MM.1S (cell line): ENCODE data around the gene TPRN.
A peak's percentile ranks its signal among the peaks of the same experiment; 100 is the strongest.

Experiments
- DNase-seq: peaks from one replicate; pipeline ENCODE4 v3.0.0-alpha.2; 2015
- H2AFZ ChIP-seq: fragments of 300-600 bp; sonication (generic); 2 replicates; pipeline ENCODE4 v1.6.0; 2016; ENCODE audit warnings: antibody characterized with exemption, low read length
- H3F3A ChIP-seq: fragments of 300-600 bp; sonication (generic); 2 replicates; pipeline ENCODE4 v1.6.1; 2016; ENCODE audit warnings: mild to moderate bottlenecking, antibody characterized with exemption, low read length, moderate library complexity, mixed read lengths; ENCODE audit not compliant: insufficient read depth
- H3K27ac ChIP-seq: fragments of 300-600 bp; sonication (generic); 2 replicates; pipeline ENCODE4 v1.5.1; 2016; ENCODE audit warnings: mild to moderate bottlenecking, low read length
- H3K27me3 ChIP-seq: fragments of 300-600 bp; sonication (generic); replicated peaks from 2 replicates; pipeline ENCODE4 v1.6.0; 2016; ENCODE audit warnings: low read length; ENCODE audit not compliant: insufficient read depth
- H3K36me3 ChIP-seq: fragments of 300-600 bp; sonication (generic); replicated peaks from 2 replicates; pipeline ENCODE4 v1.6.1; 2016; ENCODE audit warnings: mild to moderate bottlenecking, low read length, mixed read lengths; ENCODE audit not compliant: insufficient read depth
- H3K4me1 ChIP-seq: fragments of 300-600 bp; sonication (generic); 2 replicates; pipeline ENCODE4 v1.6.1; 2016; ENCODE audit warnings: low read length, mixed read lengths
- H3K4me2 ChIP-seq: fragments of 300-600 bp; sonication (generic); 2 replicates; pipeline ENCODE4 v1.6.0; 2016; ENCODE audit warnings: low read depth, low read length
- H3K4me3 ChIP-seq: fragments of 300-600 bp; sonication (generic); 2 replicates; pipeline ENCODE4 v1.5.1; 2016; ENCODE audit warnings: low read length, mixed read lengths
- H3K79me2 ChIP-seq: fragments of 300-600 bp; sonication (generic); 2 replicates; pipeline ENCODE4 v1.6.1; 2016; ENCODE audit warnings: mixed run types, low read length, mixed read lengths
- H3K9ac ChIP-seq: fragments of 300-600 bp; sonication (generic); 2 replicates; pipeline ENCODE4 v1.6.1; 2016; ENCODE audit warnings: low read length, mixed read lengths
- H3K9me2 ChIP-seq: fragments of 300-600 bp; sonication (generic); replicated peaks from 2 replicates; pipeline ENCODE4 v1.6.1; 2016; ENCODE audit warnings: mild to moderate bottlenecking, low read length, mixed read lengths; ENCODE audit not compliant: insufficient read depth
- H3K9me3 ChIP-seq: fragments of 300-600 bp; sonication (generic); replicated peaks from 2 replicates; pipeline ENCODE4 v1.6.1; 2016; ENCODE audit warnings: mild to moderate bottlenecking, low read length, mixed read lengths; ENCODE audit not compliant: insufficient read depth
- H4K20me1 ChIP-seq: fragments of 300-600 bp; sonication (generic); 2 replicates; pipeline ENCODE4 v1.6.1; 2016; ENCODE audit warnings: mild to moderate bottlenecking, low read length, moderate library complexity, mixed read lengths; ENCODE audit not compliant: insufficient read depth
- EZH2 ChIP-seq: fragments of 300-600 bp; sonication (generic); optimal IDR thresholded peaks from 2 replicates; pipeline ENCODE3; 2017; ENCODE audit warnings: low read depth, mild to moderate bottlenecking, antibody characterized with exemption, low read length, mixed read lengths
- EZH2phosphoT487 ChIP-seq: fragments of 300-600 bp; sonication (generic); IDR thresholded peaks from 2 replicates; pipeline ENCODE4 v1.6.1; 2018; ENCODE audit warnings: antibody characterized with exemption, low read length
- TF ChIP-seq, protein P1 (sequence below): fragments of 300-600 bp; sonication (generic); IDR thresholded peaks from 2 replicates; pipeline ENCODE4 v1.5.1; 2016; ENCODE audit warnings: antibody characterized with exemption, low read length, mixed read lengths

The TPRN gene

DNA sequence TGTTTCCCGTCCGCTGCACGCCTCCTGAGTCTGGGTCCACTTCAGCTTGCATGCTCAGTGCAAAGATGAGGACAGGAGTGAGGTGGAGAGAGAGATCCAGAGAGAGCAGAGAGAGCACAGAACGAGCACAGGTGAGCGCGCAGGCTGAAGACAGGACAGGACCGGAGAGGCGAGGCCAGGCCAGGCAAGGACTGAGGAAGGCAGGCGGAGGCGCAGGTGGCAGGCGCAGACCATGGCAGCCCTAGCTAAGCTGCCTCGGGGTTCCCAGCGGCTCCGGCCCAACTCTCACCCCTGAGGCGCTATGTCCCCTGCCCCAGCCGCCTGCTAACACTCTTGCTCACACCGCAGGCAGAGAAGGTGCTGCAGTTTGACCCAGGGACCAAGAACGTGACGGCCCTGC, 51.9 kb downstream of the TPRN start:
- Histone ChIP-seq H3K27ac (no peak overlapping the region), H3K27me3 (peaks cover 19% of the 10 kb centered on the region), H3K9ac (no peak overlapping the region), H3K4me3 (no peak overlapping the region), H3K79me2 (no peaks in the 10 kb centered on the region), H3K4me1 (no peaks in the 10 kb centered on the region), H2AFZ (no peak overlapping the region), H3K36me3 (no peaks in the 10 kb centered on the region), H4K20me1 (no peaks in the 10 kb centered on the region), H3K9me3 (no peaks in the 10 kb centered on the region), H3F3A (peaks cover 13% of the 10 kb centered on the region; the same call in 1 of the 2 replicates), H3K9me2 (no peaks in the 10 kb centered on the region), H3K4me2 (no peak overlapping the region)
- DNase-seq = no peak
- TF ChIP-seq EZH2phosphoT487 (no peak), EZH2 (no peak)

- no peaks in the 10 kb centered on the region for H3K4me1 ChIP-seq
- no peaks in the 10 kb centered on the region for H3K9me3 ChIP-seq
- no peaks in the 10 kb centered on the region for H4K20me1 ChIP-seq
- no peak overlapping the region for H3K4me2 ChIP-seq
- H3K27ac ChIP-seq = no peak overlapping the region
- peak; percentile 3 for DNase-seq
- H3K4me3 ChIP-seq = no peak overlapping the region
- H3K27me3 ChIP-seq = peaks cover 23% of the 10 kb centered on the region
- no peak overlapping the region for H3K9ac ChIP-seq
- peaks cover 13% of the 10 kb centered on the region; the same call in 1 of the 2 replicates for H3F3A ChIP-seq
- TF ChIP-seq, protein P1, sequence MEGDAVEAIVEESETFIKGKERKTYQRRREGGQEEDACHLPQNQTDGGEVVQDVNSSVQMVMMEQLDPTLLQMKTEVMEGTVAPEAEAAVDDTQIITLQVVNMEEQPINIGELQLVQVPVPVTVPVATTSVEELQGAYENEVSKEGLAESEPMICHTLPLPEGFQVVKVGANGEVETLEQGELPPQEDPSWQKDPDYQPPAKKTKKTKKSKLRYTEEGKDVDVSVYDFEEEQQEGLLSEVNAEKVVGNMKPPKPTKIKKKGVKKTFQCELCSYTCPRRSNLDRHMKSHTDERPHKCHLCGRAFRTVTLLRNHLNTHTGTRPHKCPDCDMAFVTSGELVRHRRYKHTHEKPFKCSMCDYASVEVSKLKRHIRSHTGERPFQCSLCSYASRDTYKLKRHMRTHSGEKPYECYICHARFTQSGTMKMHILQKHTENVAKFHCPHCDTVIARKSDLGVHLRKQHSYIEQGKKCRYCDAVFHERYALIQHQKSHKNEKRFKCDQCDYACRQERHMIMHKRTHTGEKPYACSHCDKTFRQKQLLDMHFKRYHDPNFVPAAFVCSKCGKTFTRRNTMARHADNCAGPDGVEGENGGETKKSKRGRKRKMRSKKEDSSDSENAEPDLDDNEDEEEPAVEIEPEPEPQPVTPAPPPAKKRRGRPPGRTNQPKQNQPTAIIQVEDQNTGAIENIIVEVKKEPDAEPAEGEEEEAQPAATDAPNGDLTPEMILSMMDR = no peak
- TF ChIP-seq EZH2 = no peak
- no peak for TF ChIP-seq EZH2phosphoT487
- H3K9me2 ChIP-seq = no peaks in the 10 kb centered on the region
- no peak overlapping the region for H2AFZ ChIP-seq
- H3K79me2 ChIP-seq = no peaks in the 10 kb centered on the region
- H3K36me3 ChIP-seq = no peaks in the 10 kb centered on the region
These were observed 52.3 kb downstream of the TPRN start for GRCh38 chr9:137148242-137148641.

DNA sequence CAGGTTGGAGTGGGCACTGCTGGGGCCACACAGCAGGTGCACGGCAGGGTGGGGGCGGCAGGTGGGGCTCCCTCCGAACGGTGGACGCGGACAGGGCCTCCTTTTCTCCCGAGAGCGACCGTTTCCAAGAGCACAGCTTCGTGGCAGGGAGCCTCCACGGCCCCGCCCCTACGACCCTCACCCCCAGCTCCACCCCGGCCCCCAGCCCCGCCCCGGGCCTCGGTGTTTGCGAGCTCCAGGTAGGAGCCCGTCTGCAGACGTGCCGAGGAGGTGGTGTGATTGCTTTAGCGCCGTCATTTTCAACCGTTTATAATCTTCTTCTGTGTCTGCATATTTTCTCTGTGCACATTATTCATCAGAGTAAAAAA, 52.8 kb downstream of the TPRN start:
- H4K20me1 ChIP-seq = no peaks in the 10 kb centered on the region
- no peak overlapping the region for H3K27ac ChIP-seq
- H3K9me3 ChIP-seq = no peaks in the 10 kb centered on the region
- no peaks in the 10 kb centered on the region for H3K9me2 ChIP-seq
- no peak for DNase-seq
- no peak overlapping the region for H3K9ac ChIP-seq
- H3K27me3 ChIP-seq = peaks cover 28% of the 10 kb centered on the region
- TF ChIP-seq, protein P1 = no peak
- no peak for TF ChIP-seq EZH2phosphoT487
- TF ChIP-seq EZH2 = no peak
- no peaks in the 10 kb centered on the region for H3K79me2 ChIP-seq
- no peaks in the 10 kb centered on the region for H3K36me3 ChIP-seq
- H3F3A ChIP-seq = peaks cover 13% of the 10 kb centered on the region; the same call in 1 of the 2 replicates
- no peak overlapping the region for H2AFZ ChIP-seq
- no peak overlapping the region for H3K4me2 ChIP-seq
- no peak overlapping the region for H3K4me3 ChIP-seq
- H3K4me1 ChIP-seq = no peaks in the 10 kb centered on the region

GRCh38 chr9:137147091-137147792, 53.3 kb downstream of the TPRN start:
- H3K9me2 ChIP-seq = no peaks in the 10 kb centered on the region
- no peak for TF ChIP-seq EZH2
- TF ChIP-seq EZH2phosphoT487 = no peak
- TF ChIP-seq, protein P1 = no peak
- no peaks in the 10 kb centered on the region for H3K79me2 ChIP-seq
- H4K20me1 ChIP-seq = no peaks in the 10 kb centered on the region
- H3K9me3 ChIP-seq = no peaks in the 10 kb centered on the region
- DNase-seq = peak; percentile 5
- no peak overlapping the region for H3K27ac ChIP-seq
- H3F3A ChIP-seq = peaks cover 11% of the 10 kb centered on the region; the same call in 1 of the 2 replicates
- no peak overlapping the region for H2AFZ ChIP-seq
- no peaks in the 10 kb centered on the region for H3K4me1 ChIP-seq
- peaks cover 33% of the 10 kb centered on the region for H3K27me3 ChIP-seq
- no peak overlapping the region for H3K9ac ChIP-seq
- no peak overlapping the region for H3K4me3 ChIP-seq
- H3K36me3 ChIP-seq = no peaks in the 10 kb centered on the region
- no peak overlapping the region for H3K4me2 ChIP-seq
